Right atrium auricular region (tissue), 2 donors: ENCODE measurements around the gene UBE3C. TPM values are rescaled to one million over a fixed set of nuclear protein-coding genes. Genes with fewer than 3 reads are reported as not detected.

Experiments
- DNase-seq: peaks from one replicate; pipeline ENCODE4 v3.0.0-alpha.2; 2019; ENCODE audit warnings: low spot score
- H3K27ac ChIP-seq, 2 donors: fragments of 200-600 bp; sonication (generic); 1 replicate in 1 of 2; 2 replicates in 1 of 2; pipeline ENCODE4 v1.5.1; 2016 to 2019
- H3K27me3 ChIP-seq, 2 donors: fragments of 200-600 bp; sonication (generic); one replicate each; pipeline versions ENCODE4 v1.5.1 to v1.6.0; 2017 to 2019
- H3K36me3 ChIP-seq: fragments of 200-600 bp; sonication (generic); one replicate; pipeline ENCODE4 v1.5.1; 2016
- H3K4me1 ChIP-seq, 2 donors: fragments of 200-600 bp; sonication (generic); one replicate each; pipeline versions ENCODE4 v1.5.1 to v1.6.0; 2017 to 2019
- H3K4me3 ChIP-seq, 2 donors: fragments of 200-600 bp; sonication (generic); 1 replicate in 1 of 2; 2 replicates in 1 of 2; pipeline ENCODE4 v1.5.1; 2017 to 2019; ENCODE audit warnings: mild to moderate bottlenecking in 1 of 2, moderate library complexity in 1 of 2
- H3K9me3 ChIP-seq, 2 donors: fragments of 200-600 bp; sonication (generic); one replicate each; pipeline ENCODE4 v1.5.1; 2019
- CTCF ChIP-seq, 2 donors: fragments of 200-600 bp; sonication (generic); IDR thresholded peaks; one replicate each; pipeline ENCODE4 v1.5.1; 2019; ENCODE audit warnings: antibody characterized with exemption in 2 of 2
- total RNA-seq, 2 donors: library from RNA; depleted of rRNA; stranded (reverse); fragments of >200 nt; gene quantifications; one replicate each; pipeline ENCODE4 v1.1.0, GENCODE V29; 2016

The UBE3C gene
- total RNA-seq, 2 donors from 2014 or later = 53.3 to 60.8 TPM

GRCh38 chr7:157140511-157140905 is 1.8 kb downstream of the UBE3C start:
- no peak overlapping the region for H3K27ac ChIP-seq
- peaks cover 0 to 46% of the 10 kb centered on the region in 2 donors for H3K4me1 ChIP-seq
- H3K36me3 ChIP-seq = peaks cover 15% of the 10 kb centered on the region
- no peaks in the 10 kb centered on the region for H3K27me3 ChIP-seq
- H3K4me3 ChIP-seq = no peak overlapping the region
- no peaks in the 10 kb centered on the region for H3K9me3 ChIP-seq
- peak; percentile 7 for DNase-seq
- TF ChIP-seq CTCF (IDR thresholded peaks at IDR 0.05) = no peak

GRCh38 chr7:157141525-157142060 is 2.9 kb downstream of the UBE3C start:
- peaks cover 0 to 40% of the 10 kb centered on the region in 2 donors for H3K4me1 ChIP-seq
- peaks cover 15% of the 10 kb centered on the region for H3K36me3 ChIP-seq
- no peak overlapping the region for H3K27ac ChIP-seq
- DNase-seq = peak; percentile 34
- TF ChIP-seq CTCF (IDR thresholded peaks at IDR 0.05) = no peak
- H3K9me3 ChIP-seq = no peaks in the 10 kb centered on the region
- no peaks in the 10 kb centered on the region for H3K27me3 ChIP-seq
- no peak overlapping the region for H3K4me3 ChIP-seq

- no peak overlapping the region for H3K4me3 ChIP-seq
- H3K27ac ChIP-seq = no peak overlapping the region
- peaks cover 0 to 39% of the 10 kb centered on the region in 2 donors for H3K4me1 ChIP-seq
- no peak for DNase-seq
- no peak for TF ChIP-seq CTCF (IDR thresholded peaks at IDR 0.05)
- peaks cover 15% of the 10 kb centered on the region for H3K36me3 ChIP-seq
- H3K27me3 ChIP-seq = no peaks in the 10 kb centered on the region
- H3K9me3 ChIP-seq = no peaks in the 10 kb centered on the region
These were observed 5.1 kb downstream of the UBE3C start for GRCh38 chr7:157143788-157144187.

- H3K27ac ChIP-seq = no peak overlapping the region
- no peak overlapping the region for H3K4me3 ChIP-seq
- peaks cover 0 to 36% of the 10 kb centered on the region in 2 donors for H3K4me1 ChIP-seq
- no peak for DNase-seq
- H3K9me3 ChIP-seq = no peaks in the 10 kb centered on the region
- no peaks in the 10 kb centered on the region for H3K36me3 ChIP-seq
- no peak for TF ChIP-seq CTCF (IDR thresholded peaks at IDR 0.05)
- no peaks in the 10 kb centered on the region for H3K27me3 ChIP-seq
These were observed 10.6 kb downstream of the UBE3C start for GRCh38 chr7:157149317-157149716.

GRCh38 chr7:157150882-157151281 is 12.2 kb downstream of the UBE3C start:
- TF ChIP-seq CTCF (IDR thresholded peaks at IDR 0.05) = no peak
- H3K27ac ChIP-seq = no peak overlapping the region
- H3K27me3 ChIP-seq = no peaks in the 10 kb centered on the region
- H3K4me1 ChIP-seq = peaks cover 0 to 34% of the 10 kb centered on the region in 2 donors
- H3K4me3 ChIP-seq = no peak overlapping the region
- DNase-seq = no peak
- no peaks in the 10 kb centered on the region for H3K36me3 ChIP-seq
- H3K9me3 ChIP-seq = no peaks in the 10 kb centered on the region
